Uterus (tissue), 4 donors: ENCODE data around the gene ITGA2B. TPM values are rescaled to one million over a fixed set of nuclear protein-coding genes. Genes with fewer than 3 reads are reported as not detected.

ENCODE experiments used
- DNase-seq, 2 donors: peaks; one replicate each; pipeline ENCODE4 v3.0.0-alpha.2; 2019 to 2020
- H3K27ac ChIP-seq, 2 donors: fragments of 200-600 bp; sonication (generic); 1 replicate in 1 of 2; 2 replicates in 1 of 2; pipeline ENCODE4 v1.5.1; 2016 to 2018
- H3K27me3 ChIP-seq, 2 donors: fragments of 200-600 bp; sonication (generic); one replicate each; pipeline ENCODE4 v1.5.1; 2018 to 2019; ENCODE audit warnings: control low read depth in 1 of 2
- H3K36me3 ChIP-seq, 2 donors: fragments of 200-600 bp; sonication (generic); one replicate each; pipeline ENCODE4 v1.5.1; 2019; ENCODE audit warnings: control low read depth in 1 of 2
- H3K4me1 ChIP-seq, 2 donors: fragments of 200-600 bp; sonication (generic); one replicate each; pipeline ENCODE4 v1.5.1; 2018 to 2019; ENCODE audit warnings: control low read depth in 1 of 2
- H3K4me3 ChIP-seq, 2 donors: fragments of 200-600 bp; sonication (generic); 1 replicate in 1 of 2; 2 replicates in 1 of 2; pipeline ENCODE4 v1.5.1; 2018 to 2019; ENCODE audit warnings: mild to moderate bottlenecking in 1 of 2
- H3K9me3 ChIP-seq, 2 donors: fragments of 200-600 bp; sonication (generic); one replicate each; pipeline ENCODE4 v1.5.1; 2019; ENCODE audit warnings: control low read depth in 1 of 2
- CTCF ChIP-seq, 4 experiments: fragments of 200-600 bp in 2 of 4; fragments of 450-650 bp in 2 of 4; sonication (generic) in 2 of 4; IDR thresholded peaks; one replicate each; pipeline ENCODE4 v1.5.1; 2016 to 2019; ENCODE audit warnings: antibody characterized with exemption in 4 of 4, mild to moderate bottlenecking in 2 of 4, moderate library complexity in 1 of 4
- POLR2A ChIP-seq, 2 donors: fragments of 450-650 bp; IDR thresholded peaks; one replicate each; pipeline ENCODE4 v1.6.1; 2016; ENCODE audit warnings: antibody characterized with exemption in 2 of 2, mild to moderate bottlenecking in 1 of 2, moderate library complexity in 1 of 2
- intact Hi-C: fragments of 100-400 bp; cut with DNase I; formaldehyde crosslinking; loops from one replicate; pipeline ENCODE4 v1.15.1; 2023; ENCODE audit warnings: low total_unique reads
- total RNA-seq, 4 donors: library from RNA; depleted of rRNA in 3 of 4; stranded (reverse); fragments of >200 nt in 3 of 4; gene quantifications; one replicate each; pipeline versions ENCODE4 v1.1.0 to v1.2.4, GENCODE V29; 2014 to 2023
- donor health status: DM: yes; HTN: yes; CAD: no.

ITGA2B gene
- total RNA-seq, 4 donors from 2014 or later: 7.4 to 7.7 TPM; not detected in 2

DNA sequence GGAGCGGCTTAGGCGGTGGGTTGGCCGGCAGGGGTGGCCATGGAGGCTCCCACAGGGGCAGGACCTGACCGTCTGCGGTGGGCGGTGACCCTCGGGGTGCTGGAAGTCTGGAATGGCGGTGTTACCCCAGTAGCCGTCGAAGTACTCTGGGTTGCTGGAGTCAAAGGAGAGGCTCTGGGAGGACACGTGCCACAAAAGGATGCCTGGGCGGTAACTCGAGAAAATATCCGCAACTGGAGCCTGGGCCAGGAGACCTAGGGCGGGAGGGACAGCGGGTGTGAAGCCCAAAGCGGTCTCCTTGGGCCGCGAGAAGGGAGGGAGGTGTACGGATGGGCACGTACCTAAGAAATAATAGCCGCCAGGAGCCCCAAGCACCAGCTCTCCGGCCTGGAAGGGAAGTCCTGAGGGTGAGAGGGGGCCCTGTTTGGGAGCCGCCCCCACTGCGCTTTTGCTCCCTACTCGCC lies 4.6 kb downstream of the ITGA2B start:
- TF ChIP-seq POLR2A (IDR thresholded peaks at IDR 0.05) (no peak), CTCF (IDR thresholded peaks at IDR 0.05) (no peak)
- intact Hi-C loops: no loop called here
- Histone ChIP-seq H3K36me3 (no peaks in the 10 kb centered on the region), H3K9me3 (no peaks in the 10 kb centered on the region), H3K4me3 (peak overlapping the region; percentile 35 to 45), H3K4me1 (no peaks in the 10 kb centered on the region), H3K27me3 (no peaks in the 10 kb centered on the region), H3K27ac (peak overlapping the region in 1 of 2 donors; percentile 34)
- DNase-seq: no peak

GRCh38 chr17:44384281-44384822 lies 5.1 kb downstream of the ITGA2B start:
- H3K4me3 ChIP-seq: peak overlapping the region in 1 of 2 donors; percentile 45
- H3K27ac ChIP-seq: no peak overlapping the region
- no peaks in the 10 kb centered on the region for H3K9me3 ChIP-seq
- H3K36me3 ChIP-seq: no peaks in the 10 kb centered on the region
- intact Hi-C loops: no loop called here
- H3K27me3 ChIP-seq: no peaks in the 10 kb centered on the region
- TF ChIP-seq POLR2A (IDR thresholded peaks at IDR 0.05) (no peak), CTCF (IDR thresholded peaks at IDR 0.05) (no peak)
- H3K4me1 ChIP-seq: no peaks in the 10 kb centered on the region
- DNase-seq: no peak

GRCh38 chr17:44383861-44384260 lies 5.6 kb downstream of the ITGA2B start:
- Histone ChIP-seq H3K9me3 (no peaks in the 10 kb centered on the region), H3K27ac (no peak overlapping the region), H3K27me3 (no peaks in the 10 kb centered on the region), H3K4me3 (no peak overlapping the region), H3K36me3 (no peaks in the 10 kb centered on the region), H3K4me1 (no peaks in the 10 kb centered on the region)
- DNase-seq: no peak
- intact Hi-C loops: no loop called here
- TF ChIP-seq CTCF (IDR thresholded peaks at IDR 0.05): no peak
- TF ChIP-seq POLR2A (IDR thresholded peaks at IDR 0.05): no peak

DNA sequence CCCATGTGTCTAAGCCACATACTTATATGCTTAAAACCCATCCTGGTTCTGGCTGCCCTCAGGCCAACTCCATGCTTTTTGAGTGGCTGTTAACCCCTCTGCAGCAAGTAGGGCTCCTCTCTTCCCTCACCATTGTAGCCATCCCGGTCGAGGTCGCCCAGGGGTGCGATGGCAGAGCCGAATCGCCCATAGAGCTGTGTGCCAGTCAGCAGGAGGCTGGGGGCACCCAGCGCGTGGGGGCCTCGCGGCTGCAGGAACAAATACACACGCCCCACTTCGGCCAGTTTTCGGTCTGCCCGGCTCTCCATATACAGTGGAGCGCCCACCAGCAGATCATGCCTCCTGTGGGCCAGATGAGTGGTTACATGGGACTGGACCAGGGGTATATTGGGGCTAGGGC lies 6.1 kb downstream of the ITGA2B start:
- Histone ChIP-seq H3K27me3 (no peaks in the 10 kb centered on the region), H3K36me3 (no peaks in the 10 kb centered on the region), H3K4me1 (no peaks in the 10 kb centered on the region), H3K27ac (no peak overlapping the region), H3K4me3 (no peak overlapping the region), H3K9me3 (no peaks in the 10 kb centered on the region)
- intact Hi-C loops: no loop called here
- DNase-seq: no peak
- no peak for TF ChIP-seq CTCF (IDR thresholded peaks at IDR 0.05)
- TF ChIP-seq POLR2A (IDR thresholded peaks at IDR 0.05): no peak

DNA sequence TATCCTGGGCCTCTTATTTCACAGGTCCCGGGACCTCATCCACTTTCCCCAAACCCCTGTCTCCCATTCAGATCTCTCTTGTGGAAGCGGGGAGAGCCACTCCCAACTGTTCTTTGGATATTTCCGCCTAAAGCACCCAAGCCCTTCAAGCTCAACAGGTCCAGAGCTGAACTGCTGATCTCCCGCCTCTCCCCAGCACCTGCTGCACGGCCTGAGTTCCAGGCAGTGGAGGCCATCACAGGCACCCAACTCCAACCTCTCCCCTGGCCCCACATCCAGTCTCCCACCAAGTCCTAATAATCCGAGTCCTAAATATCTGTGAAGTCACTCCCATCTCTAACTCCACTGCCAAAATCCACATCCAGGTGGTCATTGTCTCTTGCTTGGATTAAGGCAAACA lies 6.5 kb downstream of the ITGA2B start:
- no peaks in the 10 kb centered on the region for H3K4me1 ChIP-seq
- H3K27ac ChIP-seq: no peak overlapping the region
- no peaks in the 10 kb centered on the region for H3K9me3 ChIP-seq
- no peaks in the 10 kb centered on the region for H3K27me3 ChIP-seq
- no peak overlapping the region for H3K4me3 ChIP-seq
- intact Hi-C loops: no loop called here
- TF ChIP-seq CTCF (IDR thresholded peaks at IDR 0.05) (no peak), POLR2A (IDR thresholded peaks at IDR 0.05) (no peak)
- no peak for DNase-seq
- H3K36me3 ChIP-seq: no peaks in the 10 kb centered on the region
